Transverse colon (tissue), 4 donors: ENCODE data around the gene CDCA3. TPM values are rescaled to one million over a fixed set of nuclear protein-coding genes. Genes with fewer than 3 reads are reported as not detected.

ENCODE experiments used
- DNase-seq: peaks from one replicate; pipeline ENCODE4 v3.0.0-alpha.2; 2019
- H3K27ac ChIP-seq, 4 donors: fragments of 200-600 bp; sonication (generic); 2 replicates each; pipeline ENCODE4 v1.5.1; 2016 to 2018; ENCODE audit warnings: inconsistent platforms in 4 of 4
- H3K27me3 ChIP-seq: fragments of 200-600 bp; sonication (generic); 2 replicates; pipeline ENCODE4 v1.5.1; 2017; ENCODE audit warnings: inconsistent platforms
- H3K36me3 ChIP-seq, 4 donors: fragments of 200-600 bp; sonication (generic); 2 replicates each; pipeline ENCODE4 v1.5.1; 2017 to 2019; ENCODE audit warnings: inconsistent platforms in 4 of 4
- H3K4me1 ChIP-seq, 4 donors: fragments of 200-600 bp; sonication (generic); 2 replicates each; pipeline ENCODE4 v1.5.1; 2017 to 2020; ENCODE audit warnings: inconsistent platforms in 4 of 4
- H3K4me3 ChIP-seq, 4 donors: fragments of 200-600 bp; sonication (generic); 1 replicate in 1 of 4; 2 replicates in 3 of 4; pipeline versions ENCODE4 v1.5.1 to v1.6.1; 2017 to 2019; ENCODE audit warnings: inconsistent platforms in 4 of 4
- H3K9me3 ChIP-seq, 2 donors: fragments of 200-600 bp; sonication (generic); 2 replicates each; pipeline ENCODE4 v1.5.1; 2017 to 2019; ENCODE audit warnings: inconsistent platforms in 2 of 2
- EP300 ChIP-seq: sonication (generic); formaldehyde crosslinking; IDR thresholded peaks from one replicate; pipeline ENCODE4 v1.6.1; 2017; ENCODE audit warnings: antibody characterized with exemption, low read depth
- POLR2A ChIP-seq: fragments of 450-650 bp; IDR thresholded peaks from one replicate; pipeline ENCODE4 v1.6.1; 2016; ENCODE audit warnings: antibody characterized with exemption, mild to moderate bottlenecking, moderate library complexity
- POLR2AphosphoS5 ChIP-seq, 3 donors: sonication (generic); formaldehyde crosslinking; IDR thresholded peaks; one replicate each; pipeline ENCODE4 v1.6.1; 2016; ENCODE audit warnings: antibody characterized with exemption in 3 of 3
- WGBS, 2 donors: methylation state at CpG; one replicate each; pipeline ENCODE4 v1.1.5; 2018; ENCODE audit warnings: low coverage in 1 of 2; 5-methylcytosine and 5-hydroxymethylcytosine counted together
- in situ Hi-C, 4 donors: fragments of 200-750 bp; cut with MboI; loops; one replicate each; pipeline versions ENCODE4 v1.15.0 to v1.15.1; 2017; ENCODE audit warnings: low sequenced_read_pairs in 3 of 4, low pct_ligation_motif_present in 1 of 4, low pct_unique_long_range_greater_than_20kb in 1 of 4
- intact Hi-C: fragments of 100-400 bp; cut with DNase I; formaldehyde crosslinking; loops from one replicate; pipeline ENCODE4 v1.15.1; 2023; ENCODE audit warnings: low total_unique reads
- total RNA-seq, 4 donors: library from RNA; depleted of rRNA; stranded (reverse); fragments of >200 nt; gene quantifications; one replicate each; pipeline ENCODE4 v1.1.0, GENCODE V29; 2016
- TF ChIP-seq, protein P1 (sequence below), 5 experiments: fragments of 200-600 bp in 3 of 5; fragments of 450-650 bp in 2 of 5; sonication (generic) in 3 of 5; IDR thresholded peaks; 1 replicate in 2 of 5; 2 replicates in 3 of 5; pipeline ENCODE4 v1.5.1; 2016 to 2017; ENCODE audit warnings: antibody characterized with exemption in 5 of 5, inconsistent platforms in 3 of 5, mild to moderate bottlenecking in 2 of 5, moderate library complexity in 1 of 5

The CDCA3 gene
- total RNA-seq, 4 donors from 2014 or later: 3.0 to 8.8 (median 3.3) TPM; not detected in 1

DNA sequence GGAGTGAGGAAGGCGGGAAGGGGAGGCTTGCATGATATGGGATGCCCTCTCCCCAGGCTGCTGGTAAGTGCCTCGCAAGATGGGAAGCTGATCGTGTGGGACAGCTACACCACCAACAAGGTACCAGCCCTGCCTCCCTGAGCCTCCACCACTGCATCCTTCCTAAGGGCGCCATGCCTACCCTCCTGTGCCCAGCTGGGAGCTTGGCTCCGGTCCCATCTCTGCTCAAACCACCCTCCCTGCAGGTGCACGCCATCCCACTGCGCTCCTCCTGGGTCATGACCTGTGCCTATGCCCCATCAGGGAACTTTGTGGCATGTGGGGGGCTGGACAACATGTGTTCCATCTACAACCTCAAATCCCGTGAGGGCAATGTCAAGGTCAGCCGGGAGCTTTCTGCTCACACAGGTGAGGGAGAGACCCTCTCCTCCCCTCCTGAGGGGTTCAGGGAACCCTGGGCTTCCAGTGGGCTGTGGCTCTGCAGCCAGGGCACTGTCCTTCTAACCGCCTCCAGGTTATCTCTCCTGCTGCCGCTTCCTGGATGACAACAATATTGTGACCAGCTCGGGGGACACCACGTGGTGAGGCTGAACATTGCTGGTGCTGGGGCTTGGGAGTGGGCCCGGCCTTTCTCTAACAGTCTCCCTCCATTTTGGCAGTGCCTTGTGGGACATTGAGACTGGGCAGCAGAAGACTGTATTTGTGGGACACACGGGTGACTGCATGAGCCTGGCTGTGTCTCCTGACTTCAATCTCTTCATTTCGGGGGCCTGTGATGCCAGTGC, 7.8 kb downstream of the CDCA3 start:
- in situ Hi-C loops: loop anchor here in 2 of 4 donors (25.0 kb wide), 1 partner anchor 106 kb away; no protein-coding TSS in a partner anchor
- DNase-seq: peak; percentile 10

DNA sequence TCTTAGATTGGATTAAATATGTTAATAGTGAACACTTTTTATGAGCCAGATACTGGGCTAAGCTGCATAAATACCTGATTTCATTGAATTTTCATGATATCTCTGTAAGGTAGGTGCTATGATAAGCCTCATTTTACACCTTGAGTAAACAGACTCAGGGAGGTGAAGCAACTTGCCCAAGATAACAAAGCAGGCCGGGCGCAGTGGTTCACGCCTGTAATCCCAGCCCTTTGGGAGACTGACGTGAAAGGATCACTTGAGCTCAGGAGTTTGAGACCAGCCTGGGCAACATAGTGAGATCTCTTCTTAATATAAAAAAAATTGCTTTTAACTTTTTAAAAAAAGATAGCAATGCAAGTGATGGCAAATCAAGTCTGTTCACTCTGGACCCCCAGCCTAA, 9.0 kb downstream of the CDCA3 start:
- Histone ChIP-seq H3K4me1 (no peaks in the 10 kb centered on the region), H3K27me3 (no peaks in the 10 kb centered on the region), H3K36me3 (no peaks in the 10 kb centered on the region), H3K4me3 (no peak overlapping the region), H3K27ac (no peak overlapping the region), H3K9me3 (no peaks in the 10 kb centered on the region)
- TF ChIP-seq POLR2A: no peak
- TF ChIP-seq, protein P1, sequence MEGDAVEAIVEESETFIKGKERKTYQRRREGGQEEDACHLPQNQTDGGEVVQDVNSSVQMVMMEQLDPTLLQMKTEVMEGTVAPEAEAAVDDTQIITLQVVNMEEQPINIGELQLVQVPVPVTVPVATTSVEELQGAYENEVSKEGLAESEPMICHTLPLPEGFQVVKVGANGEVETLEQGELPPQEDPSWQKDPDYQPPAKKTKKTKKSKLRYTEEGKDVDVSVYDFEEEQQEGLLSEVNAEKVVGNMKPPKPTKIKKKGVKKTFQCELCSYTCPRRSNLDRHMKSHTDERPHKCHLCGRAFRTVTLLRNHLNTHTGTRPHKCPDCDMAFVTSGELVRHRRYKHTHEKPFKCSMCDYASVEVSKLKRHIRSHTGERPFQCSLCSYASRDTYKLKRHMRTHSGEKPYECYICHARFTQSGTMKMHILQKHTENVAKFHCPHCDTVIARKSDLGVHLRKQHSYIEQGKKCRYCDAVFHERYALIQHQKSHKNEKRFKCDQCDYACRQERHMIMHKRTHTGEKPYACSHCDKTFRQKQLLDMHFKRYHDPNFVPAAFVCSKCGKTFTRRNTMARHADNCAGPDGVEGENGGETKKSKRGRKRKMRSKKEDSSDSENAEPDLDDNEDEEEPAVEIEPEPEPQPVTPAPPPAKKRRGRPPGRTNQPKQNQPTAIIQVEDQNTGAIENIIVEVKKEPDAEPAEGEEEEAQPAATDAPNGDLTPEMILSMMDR (IDR thresholded peaks at IDR 0.05): no peak
- no peak for TF ChIP-seq POLR2AphosphoS5 (IDR thresholded peaks at IDR 0.05)
- no peak for TF ChIP-seq EP300
- 69% methylated on average over 4 of the region's 4 CpGs; no CpG with 5 or more reads in 1 of the 2 donors for WGBS, 2 donors
- in situ Hi-C loops: loop anchor here in 2 of 4 donors (25.0 kb wide), 1 partner anchor 105 kb away; no protein-coding TSS in a partner anchor
- no peak for DNase-seq
- intact Hi-C loops: no loop called here

More for the DNA sequence above, 7.8 kb downstream of the CDCA3 start:
- intact Hi-C loops: no loop called here
- no peaks in the 10 kb centered on the region for H3K27me3 ChIP-seq
- H3K9me3 ChIP-seq: no peaks in the 10 kb centered on the region
- H3K27ac ChIP-seq: no peak overlapping the region
- no peak overlapping the region for H3K4me3 ChIP-seq
- WGBS, 2 donors: 20 to 71% methylated on average over 3 to 16 of the region's 16 CpGs
- TF ChIP-seq EP300 (no peak), POLR2A (no peak), POLR2AphosphoS5 (IDR thresholded peaks at IDR 0.05) (no peak)
- TF ChIP-seq, protein P1 (IDR thresholded peaks at IDR 0.05): no peak
- no peaks in the 10 kb centered on the region for H3K36me3 ChIP-seq
- no peaks in the 10 kb centered on the region for H3K4me1 ChIP-seq

DNA sequence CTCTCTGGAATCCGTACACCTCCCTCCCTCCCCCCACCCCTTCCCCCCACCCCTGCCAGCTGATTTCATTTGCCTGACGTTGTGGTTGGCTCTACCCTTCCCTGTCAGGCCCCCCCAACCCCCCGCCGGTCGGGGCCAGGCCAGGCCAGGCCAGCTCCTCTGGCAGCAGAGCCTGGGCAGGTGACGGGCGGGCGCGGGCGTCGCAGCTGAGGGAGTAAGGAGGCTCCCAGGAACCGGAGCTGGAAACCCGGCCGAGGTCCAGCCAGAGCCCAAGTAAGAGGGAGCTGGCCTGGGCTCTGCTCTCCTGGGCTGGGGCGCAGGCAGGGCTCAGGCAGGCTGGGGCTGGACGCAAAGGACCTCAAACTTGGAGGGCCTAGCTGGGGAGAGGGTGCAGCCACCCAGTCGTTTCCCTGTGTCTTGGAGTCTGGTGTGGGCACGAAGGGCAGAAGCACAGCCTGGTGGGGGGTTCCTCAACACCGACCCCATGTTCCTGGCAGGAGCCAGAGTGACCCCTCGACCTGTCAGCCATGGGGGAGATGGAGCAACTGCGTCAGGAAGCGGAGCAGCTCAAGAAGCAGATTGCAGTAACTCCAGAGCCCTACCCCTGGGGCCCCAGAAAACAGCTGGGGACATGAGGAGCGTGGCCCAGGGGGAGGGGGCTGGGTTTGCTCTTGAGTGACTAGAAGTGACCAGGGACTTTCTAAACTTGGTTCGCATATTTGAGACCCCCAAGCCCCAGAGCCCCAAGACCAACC, 10.1 kb downstream of the CDCA3 start, which contains the start of gene GNB3:
Gene GNB3 (plus strand): TSS at position 165 of the 755 bp plus-strand sequence. CDS start 363 bp downstream, at position 528.
- DNase-seq: no peak
- intact Hi-C loops: no loop called here
- H3K9me3 ChIP-seq: no peaks in the 10 kb centered on the region
- in situ Hi-C loops: loop anchor here in 2 of 4 donors (25.0 kb wide), 1 partner anchor 104 kb away; no protein-coding TSS in a partner anchor
- 80% methylated on average over 20 of the region's 24 CpGs; no CpG with 5 or more reads in 1 of the 2 donors for WGBS, 2 donors
- no peaks in the 10 kb centered on the region for H3K36me3 ChIP-seq
- H3K4me1 ChIP-seq: no peaks in the 10 kb centered on the region
- H3K27ac ChIP-seq: peak within 1 kb of the TSS in 2 of 4 donors; percentile 16 to 46
- no peak within 1 kb of the TSS for H3K4me3 ChIP-seq
- TF ChIP-seq, protein P1 (IDR thresholded peaks at IDR 0.05): no peak
- TF ChIP-seq POLR2AphosphoS5 (IDR thresholded peaks at IDR 0.05): no peak
- no peak for TF ChIP-seq POLR2A
- no peak for TF ChIP-seq EP300
- H3K27me3 ChIP-seq: no peaks in the 10 kb centered on the region

DNA sequence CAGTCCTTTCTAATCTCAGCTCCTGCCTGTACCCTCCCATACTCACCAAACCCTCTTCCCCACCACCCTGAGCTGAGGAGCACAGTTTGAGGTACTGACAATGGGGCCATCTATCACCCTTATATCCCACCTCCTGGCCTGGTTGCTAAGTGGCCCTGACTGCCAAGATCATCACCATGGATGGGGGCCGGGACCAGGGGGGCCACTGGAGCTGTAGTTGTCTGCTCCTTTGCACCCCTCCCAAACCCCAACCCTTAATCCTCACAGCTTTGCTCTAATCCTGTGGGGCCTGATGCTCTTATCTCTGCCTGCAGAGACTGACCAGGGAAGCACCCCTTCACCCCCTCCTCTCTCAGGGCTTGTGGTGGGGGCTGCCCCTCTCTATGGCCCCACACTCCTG, 10.8 kb downstream of the CDCA3 start:
- 73% methylated on average over 1 of the region's 1 CpG; no CpG with 5 or more reads in 1 of the 2 donors for WGBS, 2 donors
- intact Hi-C loops (no loop called here), in situ Hi-C loops (loop anchor here in 2 of 4 donors (25.0 kb wide), 1 partner anchor 103 kb away; no protein-coding TSS in a partner anchor)
- TF ChIP-seq, protein P1 (IDR thresholded peaks at IDR 0.05): no peak
- TF ChIP-seq POLR2A: no peak
- no peak for TF ChIP-seq EP300
- no peak for TF ChIP-seq POLR2AphosphoS5 (IDR thresholded peaks at IDR 0.05)
- Histone ChIP-seq H3K4me3 (no peak overlapping the region), H3K27me3 (no peaks in the 10 kb centered on the region), H3K27ac (peak overlapping the region in 2 of 4 donors; percentile 16 to 46), H3K4me1 (no peaks in the 10 kb centered on the region), H3K36me3 (no peaks in the 10 kb centered on the region), H3K9me3 (no peaks in the 10 kb centered on the region)
- no peak for DNase-seq
